ENCODE results near the gene ERO1B.
"Not testable (repeated sequence)": the region's sequence is repeated elsewhere in the genome, so short reads cannot be mapped to it uniquely, and the experiment has no call there.

The ERO1B gene, protein sequence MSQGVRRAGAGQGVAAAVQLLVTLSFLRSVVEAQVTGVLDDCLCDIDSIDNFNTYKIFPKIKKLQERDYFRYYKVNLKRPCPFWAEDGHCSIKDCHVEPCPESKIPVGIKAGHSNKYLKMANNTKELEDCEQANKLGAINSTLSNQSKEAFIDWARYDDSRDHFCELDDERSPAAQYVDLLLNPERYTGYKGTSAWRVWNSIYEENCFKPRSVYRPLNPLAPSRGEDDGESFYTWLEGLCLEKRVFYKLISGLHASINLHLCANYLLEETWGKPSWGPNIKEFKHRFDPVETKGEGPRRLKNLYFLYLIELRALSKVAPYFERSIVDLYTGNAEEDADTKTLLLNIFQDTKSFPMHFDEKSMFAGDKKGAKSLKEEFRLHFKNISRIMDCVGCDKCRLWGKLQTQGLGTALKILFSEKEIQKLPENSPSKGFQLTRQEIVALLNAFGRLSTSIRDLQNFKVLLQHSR

DNA sequence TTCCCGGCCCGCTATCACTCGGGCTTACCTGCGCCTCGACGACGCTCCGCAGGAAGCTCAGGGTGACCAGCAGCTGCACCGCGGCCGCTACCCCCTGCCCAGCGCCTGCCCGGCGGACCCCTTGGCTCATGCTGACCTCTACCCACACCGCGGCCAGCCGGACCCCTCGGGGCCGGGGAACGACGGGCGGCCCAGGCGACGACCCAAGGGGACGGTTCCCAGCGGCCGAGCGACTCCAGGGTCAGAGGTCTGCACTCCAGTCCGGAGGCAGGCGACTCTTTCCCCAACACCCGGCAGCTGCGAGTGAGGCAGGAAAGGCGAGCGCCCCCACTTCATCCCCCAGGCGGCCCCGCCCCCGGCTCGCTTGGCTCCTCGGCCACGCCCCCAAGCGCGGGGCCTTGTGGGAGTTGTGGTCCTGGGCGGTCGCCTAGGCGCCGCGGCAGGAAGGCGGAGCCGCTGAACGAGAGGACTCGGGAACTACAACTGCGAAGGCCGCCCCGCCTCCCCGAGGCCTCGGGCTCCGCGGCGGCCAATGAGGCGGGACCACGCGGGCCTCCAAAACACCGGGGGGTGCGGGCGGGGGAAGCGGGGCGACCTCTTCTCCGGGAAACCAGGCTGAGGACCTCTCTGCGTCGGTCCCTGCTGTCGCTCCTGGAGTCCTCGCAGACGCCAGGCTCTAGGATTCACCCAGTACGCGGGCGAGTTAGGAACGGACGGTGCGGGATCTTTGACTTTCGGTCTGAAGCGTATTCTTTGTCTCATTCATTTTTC, at the start of gene ERO1B:
TSS of gene ERO1B (minus strand) at position 305 of the 771 bp plus-strand sequence. CDS start at position 130, 175 bp downstream.
- DNase-seq (ENCODE audit: low read depth), result peak; percentile 70

DNA sequence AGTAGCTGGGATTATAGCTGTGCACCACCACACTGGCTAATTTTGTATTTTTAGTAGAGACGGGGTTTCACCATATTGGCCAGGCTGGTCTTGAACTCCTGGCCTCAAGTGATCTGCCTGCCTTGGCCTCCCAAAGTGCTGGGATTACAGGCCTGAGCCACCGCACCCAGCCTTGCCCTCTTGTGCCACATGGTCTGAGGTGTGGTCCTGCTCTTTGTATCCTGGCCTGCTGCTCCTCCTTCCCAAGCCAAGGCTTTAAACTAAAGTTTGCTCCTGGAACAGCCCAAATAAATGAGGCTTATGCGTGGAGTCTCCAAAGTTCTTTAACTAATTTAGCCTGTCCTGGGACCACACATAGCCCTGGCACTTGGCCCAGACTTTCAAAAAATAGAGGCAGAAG, 49.7 kb upstream of the ERO1B start:
- not testable (repeated sequence) for H3K4me3 ChIP-seq (ENCODE audit: low read depth, low read length); DNase-seq (ENCODE audit: low read depth)

More for the DNA sequence above, at the start of gene ERO1B:
- peak within 1 kb of the TSS; percentile 75 for H3K4me3 ChIP-seq (ENCODE audit: low read depth, low read length)
- TF ChIP-seq, protein P1, sequence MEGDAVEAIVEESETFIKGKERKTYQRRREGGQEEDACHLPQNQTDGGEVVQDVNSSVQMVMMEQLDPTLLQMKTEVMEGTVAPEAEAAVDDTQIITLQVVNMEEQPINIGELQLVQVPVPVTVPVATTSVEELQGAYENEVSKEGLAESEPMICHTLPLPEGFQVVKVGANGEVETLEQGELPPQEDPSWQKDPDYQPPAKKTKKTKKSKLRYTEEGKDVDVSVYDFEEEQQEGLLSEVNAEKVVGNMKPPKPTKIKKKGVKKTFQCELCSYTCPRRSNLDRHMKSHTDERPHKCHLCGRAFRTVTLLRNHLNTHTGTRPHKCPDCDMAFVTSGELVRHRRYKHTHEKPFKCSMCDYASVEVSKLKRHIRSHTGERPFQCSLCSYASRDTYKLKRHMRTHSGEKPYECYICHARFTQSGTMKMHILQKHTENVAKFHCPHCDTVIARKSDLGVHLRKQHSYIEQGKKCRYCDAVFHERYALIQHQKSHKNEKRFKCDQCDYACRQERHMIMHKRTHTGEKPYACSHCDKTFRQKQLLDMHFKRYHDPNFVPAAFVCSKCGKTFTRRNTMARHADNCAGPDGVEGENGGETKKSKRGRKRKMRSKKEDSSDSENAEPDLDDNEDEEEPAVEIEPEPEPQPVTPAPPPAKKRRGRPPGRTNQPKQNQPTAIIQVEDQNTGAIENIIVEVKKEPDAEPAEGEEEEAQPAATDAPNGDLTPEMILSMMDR (IDR thresholded peaks at IDR 0.05; ENCODE audit: control insufficient read depth, extremely low read depth, insufficient read depth), result no peak

DNA sequence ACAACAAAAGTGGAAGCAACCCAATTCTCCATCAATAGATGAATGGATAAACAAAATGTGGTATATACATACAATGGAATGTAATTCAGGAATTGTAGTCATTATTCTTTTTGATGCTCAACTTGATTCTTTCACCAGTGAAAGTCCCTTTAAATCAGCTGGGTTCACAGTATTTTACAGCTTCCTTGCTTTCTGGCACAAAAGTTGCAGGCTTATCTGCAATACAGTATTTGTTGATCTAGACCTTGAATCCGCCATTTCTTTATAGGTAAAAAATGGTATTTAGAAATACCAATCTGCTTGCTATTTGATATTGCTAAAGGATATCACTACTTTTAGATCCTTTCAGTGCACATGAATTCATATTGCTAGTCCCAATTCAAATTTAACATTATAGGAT, 44.7 kb upstream of the ERO1B start:
- TF ChIP-seq, protein P1 (IDR thresholded peaks at IDR 0.05; ENCODE audit: control insufficient read depth, extremely low read depth, insufficient read depth), result no peak
- no peak for DNase-seq (ENCODE audit: low read depth)
- H3K4me3 ChIP-seq (ENCODE audit: low read depth, low read length), result no peak overlapping the region

DNA sequence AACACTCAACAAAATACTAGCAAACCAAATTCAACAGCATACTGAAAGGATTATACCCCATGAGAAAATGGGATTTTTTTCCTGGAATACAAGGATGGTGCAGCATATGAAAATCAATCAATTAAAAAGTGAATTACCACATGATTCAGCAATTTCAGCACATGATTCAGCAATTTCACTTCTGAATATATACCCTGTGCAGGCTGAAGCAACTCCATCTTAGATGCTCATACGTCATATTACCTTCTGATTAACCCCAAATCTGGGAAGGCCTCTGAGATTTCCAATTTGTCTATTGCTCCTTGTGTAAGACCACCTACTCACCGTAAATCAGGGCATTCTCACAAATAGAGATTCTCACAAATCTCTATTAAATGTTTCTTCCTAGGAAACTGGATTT, 43.8 kb upstream of the ERO1B start:
- TF ChIP-seq, protein P1 (IDR thresholded peaks at IDR 0.05; ENCODE audit: control insufficient read depth, extremely low read depth, insufficient read depth), result no peak
- no peak for DNase-seq (ENCODE audit: low read depth)
- no peak overlapping the region for H3K4me3 ChIP-seq (ENCODE audit: low read depth, low read length)

DNA sequence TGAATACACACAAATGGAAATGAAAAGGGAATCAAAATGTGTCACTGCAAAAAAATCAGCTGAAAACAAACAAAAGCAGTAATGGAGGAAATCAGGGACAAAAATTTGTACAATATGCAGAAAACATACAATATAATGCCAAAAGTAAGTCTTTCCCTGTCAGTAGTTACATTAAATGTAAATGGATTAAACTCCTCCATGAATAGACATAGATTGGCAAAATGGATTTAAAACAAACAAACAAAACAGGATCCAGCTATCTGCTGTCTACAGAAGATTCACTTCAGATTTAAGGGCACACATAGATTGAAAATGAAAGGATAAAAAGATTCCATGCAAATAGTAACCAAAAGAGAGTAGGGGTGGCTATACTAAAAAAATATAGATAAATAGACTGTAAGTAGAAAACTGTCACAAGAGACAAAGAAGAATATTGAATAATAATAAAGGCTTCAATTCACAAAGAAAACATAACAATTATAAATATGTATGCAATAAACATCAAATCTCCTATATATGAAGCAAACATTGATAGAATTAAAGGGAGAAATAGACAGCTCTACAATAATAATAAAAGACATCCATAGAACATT, 42.2 kb upstream of the ERO1B start:
- DNase-seq (ENCODE audit: low read depth), result no peak
- TF ChIP-seq, protein P1 (IDR thresholded peaks at IDR 0.05; ENCODE audit: control insufficient read depth, extremely low read depth, insufficient read depth), result no peak

DNA sequence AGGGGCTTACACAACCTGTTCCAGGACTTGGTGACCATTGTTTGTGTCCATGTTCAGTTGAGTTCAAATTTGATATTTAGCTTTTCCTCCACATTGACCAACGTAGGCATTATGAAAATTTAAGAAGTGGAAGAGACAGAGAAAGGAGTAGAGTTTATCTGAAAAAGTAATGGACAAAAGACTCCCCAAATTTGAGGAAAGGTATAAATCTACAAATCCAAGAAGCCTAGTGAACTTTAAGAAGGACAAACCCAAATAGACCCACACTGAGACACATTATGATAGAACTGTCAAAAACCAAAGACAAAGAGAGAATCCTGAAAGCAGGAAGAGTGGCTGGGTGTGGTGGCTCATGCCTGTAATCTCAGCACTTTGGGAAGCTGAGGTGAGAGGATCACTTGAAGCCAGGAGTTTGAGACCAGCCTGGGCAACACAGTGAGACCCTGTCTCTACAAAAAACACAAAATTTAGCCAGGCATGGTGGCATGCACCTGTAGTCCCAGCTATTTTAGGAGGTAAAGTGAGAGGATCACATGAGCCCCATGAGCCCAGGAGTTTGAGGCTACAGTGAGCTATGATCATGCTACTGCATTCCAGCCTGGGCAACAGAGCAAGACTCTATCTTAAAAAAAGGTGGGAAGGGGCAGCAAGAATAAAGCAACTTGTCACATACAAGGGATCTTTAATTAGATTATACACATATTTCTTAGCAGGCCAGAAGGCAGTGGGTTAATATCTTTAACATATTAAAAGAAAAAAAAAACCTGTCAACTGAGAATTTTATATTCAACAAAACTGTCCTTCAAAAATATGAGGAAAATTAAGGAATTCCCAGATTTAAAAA, 41.0 kb upstream of the ERO1B start:
- DNase-seq (ENCODE audit: low read depth), result no peak
- TF ChIP-seq, protein P1 (IDR thresholded peaks at IDR 0.05; ENCODE audit: control insufficient read depth, extremely low read depth, insufficient read depth), result no peak
- H3K4me3 ChIP-seq (ENCODE audit: low read depth, low read length), result no peak overlapping the region

More for the DNA sequence above, 42.2 kb upstream of the ERO1B start:
- no peak overlapping the region for H3K4me3 ChIP-seq (ENCODE audit: low read depth, low read length)
